ENCODE results near the gene POU3F1. TPM values are rescaled to one million over a fixed set of nuclear protein-coding genes. Genes with fewer than 3 reads are reported as not detected.

Gene POU3F1
- total RNA-seq, 2 donors from 2014 or later = not detected

DNA sequence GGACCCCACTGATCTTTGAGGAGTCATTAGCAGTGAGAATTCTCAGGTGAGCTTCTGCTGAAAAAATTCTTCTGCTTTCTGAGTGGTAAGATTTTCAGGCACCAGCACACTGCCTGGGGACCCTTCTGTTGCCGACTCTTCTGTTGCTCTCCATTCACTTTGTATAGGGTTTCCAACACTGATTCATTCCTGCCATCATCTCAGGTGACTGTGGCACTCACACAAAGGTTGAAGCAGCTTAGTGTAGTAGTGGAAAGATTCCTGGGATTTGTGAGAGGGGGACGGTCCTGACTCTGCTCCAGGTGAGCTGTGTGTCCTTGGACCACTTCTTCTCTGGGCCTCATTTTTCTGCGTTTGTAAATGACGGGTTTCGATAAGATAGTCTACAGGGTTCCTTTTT is 24.6 kb downstream of the POU3F1 start:
- Histone ChIP-seq H3K36me3 (peaks cover 90% of the 10 kb centered on the region), H3K27me3 (no peaks in the 10 kb centered on the region), H3K4me1 (peaks cover 0 to under 1% of the 10 kb centered on the region in 2 donors), H3K4me3 (no peak overlapping the region), H3K27ac (no peak overlapping the region), H3K9me3 (no peaks in the 10 kb centered on the region)
- DNase-seq (ENCODE audit: low spot score) = no peak
- TF ChIP-seq, protein P1, sequence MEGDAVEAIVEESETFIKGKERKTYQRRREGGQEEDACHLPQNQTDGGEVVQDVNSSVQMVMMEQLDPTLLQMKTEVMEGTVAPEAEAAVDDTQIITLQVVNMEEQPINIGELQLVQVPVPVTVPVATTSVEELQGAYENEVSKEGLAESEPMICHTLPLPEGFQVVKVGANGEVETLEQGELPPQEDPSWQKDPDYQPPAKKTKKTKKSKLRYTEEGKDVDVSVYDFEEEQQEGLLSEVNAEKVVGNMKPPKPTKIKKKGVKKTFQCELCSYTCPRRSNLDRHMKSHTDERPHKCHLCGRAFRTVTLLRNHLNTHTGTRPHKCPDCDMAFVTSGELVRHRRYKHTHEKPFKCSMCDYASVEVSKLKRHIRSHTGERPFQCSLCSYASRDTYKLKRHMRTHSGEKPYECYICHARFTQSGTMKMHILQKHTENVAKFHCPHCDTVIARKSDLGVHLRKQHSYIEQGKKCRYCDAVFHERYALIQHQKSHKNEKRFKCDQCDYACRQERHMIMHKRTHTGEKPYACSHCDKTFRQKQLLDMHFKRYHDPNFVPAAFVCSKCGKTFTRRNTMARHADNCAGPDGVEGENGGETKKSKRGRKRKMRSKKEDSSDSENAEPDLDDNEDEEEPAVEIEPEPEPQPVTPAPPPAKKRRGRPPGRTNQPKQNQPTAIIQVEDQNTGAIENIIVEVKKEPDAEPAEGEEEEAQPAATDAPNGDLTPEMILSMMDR (IDR thresholded peaks at IDR 0.05) = no peak

DNA sequence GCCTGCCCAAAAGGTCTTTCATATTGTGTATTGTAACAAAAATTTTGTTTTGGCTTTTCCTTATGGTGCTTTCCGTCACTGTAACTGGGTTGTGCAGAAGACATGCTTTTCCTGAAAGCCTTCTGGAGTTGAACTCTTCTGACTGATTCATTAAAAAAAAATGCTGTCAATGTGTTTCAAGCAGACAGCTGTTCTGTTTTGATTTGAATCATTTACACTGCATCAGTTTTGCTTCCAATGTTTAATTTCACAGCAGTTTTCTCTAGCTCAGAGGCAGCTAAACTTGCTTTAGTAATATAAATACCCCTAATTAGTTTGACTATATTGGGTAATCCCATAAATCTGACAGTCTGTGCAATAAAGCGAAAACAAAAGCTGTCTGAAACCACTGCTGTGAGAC is 26.2 kb downstream of the POU3F1 start:
- Histone ChIP-seq H3K4me1 (peaks cover 0 to 16% of the 10 kb centered on the region in 2 donors), H3K27me3 (no peaks in the 10 kb centered on the region)

DNA sequence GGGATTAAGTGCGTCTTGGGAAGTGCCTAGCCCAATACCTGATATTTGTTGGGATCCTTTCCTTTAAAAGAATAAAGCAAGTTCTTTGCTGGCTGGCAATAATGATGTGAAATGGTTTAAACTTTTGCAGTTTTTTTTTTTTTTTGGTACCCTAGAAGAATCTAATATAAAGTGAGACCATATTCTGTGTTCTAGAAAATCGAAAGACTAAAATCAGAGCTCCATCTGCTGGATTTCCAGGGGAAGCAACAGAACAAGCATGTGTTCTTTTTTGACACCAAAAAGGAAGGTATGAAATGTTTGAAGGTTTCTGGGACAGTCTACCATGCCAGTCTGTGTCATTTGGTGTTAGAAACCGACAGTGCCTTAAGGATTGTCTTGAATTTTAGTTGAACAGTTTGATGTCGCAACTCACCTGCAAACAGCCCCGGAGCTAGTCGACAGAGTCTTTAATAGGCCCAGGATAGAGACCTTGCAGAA is 27.7 kb downstream of the POU3F1 start:
- peaks cover 0 to 31% of the 10 kb centered on the region in 2 donors for H3K4me1 ChIP-seq
- H3K27ac ChIP-seq = no peak overlapping the region

More for the DNA sequence above, 26.2 kb downstream of the POU3F1 start:
- Histone ChIP-seq H3K36me3 (peaks cover 86% of the 10 kb centered on the region), H3K9me3 (no peaks in the 10 kb centered on the region), H3K27ac (no peak overlapping the region), H3K4me3 (no peak overlapping the region)
- no peak for DNase-seq (ENCODE audit: low spot score)
- TF ChIP-seq, protein P1 (IDR thresholded peaks at IDR 0.05) = no peak

DNA sequence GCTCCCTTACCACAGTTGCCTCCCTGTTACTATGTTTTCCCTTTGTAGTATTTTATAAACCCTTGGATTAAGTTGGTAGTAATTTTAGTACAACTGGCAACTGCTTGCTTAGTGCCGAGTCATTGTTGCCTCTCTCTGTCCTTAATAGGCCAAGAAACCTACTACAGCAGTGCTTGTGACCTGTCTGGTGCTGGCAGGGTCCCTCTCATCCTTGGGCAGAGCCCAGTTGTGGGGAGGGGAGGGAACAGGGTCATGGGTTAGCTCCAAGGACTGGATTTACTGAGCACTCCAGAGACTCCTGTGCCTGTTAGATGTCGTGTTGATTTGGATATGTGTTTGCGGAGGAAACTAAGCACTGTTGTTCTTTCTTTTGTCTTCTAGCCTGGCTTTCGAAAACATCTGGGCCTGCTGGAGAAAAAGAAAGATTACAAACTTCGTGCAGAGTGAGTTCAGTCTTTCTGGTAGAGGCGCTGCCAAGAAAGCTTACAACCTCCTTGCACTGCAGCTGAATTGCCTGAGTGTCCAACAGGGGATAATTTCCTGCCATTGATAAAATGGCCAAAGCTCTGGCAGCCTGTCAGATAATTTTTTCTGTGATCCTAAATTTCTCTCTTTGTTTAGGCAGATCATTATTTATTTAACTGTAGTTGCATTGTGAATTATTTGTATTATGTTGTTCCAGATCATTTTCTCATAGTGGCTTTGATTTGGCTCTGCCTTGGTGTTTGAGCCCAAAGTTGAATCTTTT is 30.4 kb downstream of the POU3F1 start:
- no peak overlapping the region for H3K4me3 ChIP-seq
- TF ChIP-seq, protein P1 (IDR thresholded peaks at IDR 0.05) = no peak
- no peaks in the 10 kb centered on the region for H3K9me3 ChIP-seq
- H3K27me3 ChIP-seq = no peaks in the 10 kb centered on the region
- peak overlapping the region; percentile 49 to 92 for H3K27ac ChIP-seq
- DNase-seq (ENCODE audit: low spot score) = no peak
- H3K4me1 ChIP-seq = peaks cover 0 to 40% of the 10 kb centered on the region in 2 donors
- H3K36me3 ChIP-seq = peaks cover 52% of the 10 kb centered on the region

More for the DNA sequence above, 27.7 kb downstream of the POU3F1 start:
- Histone ChIP-seq H3K27me3 (no peaks in the 10 kb centered on the region), H3K4me3 (no peak overlapping the region), H3K36me3 (peaks cover 79% of the 10 kb centered on the region), H3K9me3 (no peaks in the 10 kb centered on the region)
- DNase-seq (ENCODE audit: low spot score) = no peak
- TF ChIP-seq, protein P1 (IDR thresholded peaks at IDR 0.05) = peak in 1 of 2 donors; percentile 61

DNA sequence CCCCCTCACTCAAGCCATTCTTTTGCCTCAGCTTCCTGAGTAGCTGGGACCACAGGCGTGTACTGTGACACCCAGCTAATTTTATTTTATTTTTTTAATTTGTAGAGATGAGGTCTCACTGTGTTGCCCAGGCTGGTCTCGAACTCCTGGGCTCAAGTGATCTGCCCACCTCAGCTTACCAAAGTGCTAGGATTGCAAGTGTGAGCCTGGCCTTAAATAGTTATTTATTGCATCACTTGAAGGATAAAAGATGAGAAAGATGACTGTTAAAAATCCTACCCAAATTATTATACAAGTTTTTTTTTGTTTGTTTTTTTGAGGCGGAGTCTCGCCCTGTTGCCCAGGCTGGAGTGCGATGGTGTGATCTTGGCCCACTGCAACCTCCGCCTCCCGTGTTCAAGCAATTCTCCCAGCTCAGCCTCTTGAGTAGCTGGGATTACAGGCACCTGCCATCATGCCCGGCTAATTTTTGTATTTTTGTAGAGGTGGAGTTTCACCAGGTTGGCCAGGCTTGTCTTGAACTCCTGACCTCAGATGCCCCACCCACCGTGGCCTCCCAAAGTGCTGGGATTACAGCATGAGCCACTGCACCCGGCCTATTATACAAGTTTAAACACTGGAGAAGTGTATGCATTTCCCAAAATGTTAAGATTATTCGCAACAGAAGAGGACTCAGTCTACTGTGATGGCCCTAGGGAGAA is 31.7 kb downstream of the POU3F1 start:
- TF ChIP-seq, protein P1 (IDR thresholded peaks at IDR 0.05) = no peak
- no peaks in the 10 kb centered on the region for H3K9me3 ChIP-seq
- no peak for DNase-seq (ENCODE audit: low spot score)
- H3K36me3 ChIP-seq = peaks cover 39% of the 10 kb centered on the region
- H3K27me3 ChIP-seq = no peaks in the 10 kb centered on the region
- H3K4me3 ChIP-seq = no peak overlapping the region
- H3K4me1 ChIP-seq = peaks cover 0 to 40% of the 10 kb centered on the region in 2 donors
- H3K27ac ChIP-seq = peak overlapping the region; percentile 49 to 92
